Coronary artery (tissue), 2 donors: ENCODE results near the gene ZNF688.

Source experiments
- DNase-seq: peaks from one replicate; pipeline ENCODE4 v3.0.0-alpha.2; 2017; ENCODE audit warnings: low spot score
- H3K27ac ChIP-seq, 2 donors: fragments of 200-600 bp; sonication (generic); one replicate each; pipeline ENCODE4 v1.5.1; 2016 to 2019
- H3K4me3 ChIP-seq: fragments of 200-600 bp; sonication (generic); 2 replicates; pipeline ENCODE4 v1.5.1; 2016; ENCODE audit warnings: mild to moderate bottlenecking, moderate library complexity
- TF ChIP-seq, protein P1 (sequence below): fragments of 200-600 bp; sonication (generic); IDR thresholded peaks from one replicate; pipeline ENCODE4 v1.5.1; 2019; ENCODE audit warnings: antibody characterized with exemption

The ZNF688 gene

DNA sequence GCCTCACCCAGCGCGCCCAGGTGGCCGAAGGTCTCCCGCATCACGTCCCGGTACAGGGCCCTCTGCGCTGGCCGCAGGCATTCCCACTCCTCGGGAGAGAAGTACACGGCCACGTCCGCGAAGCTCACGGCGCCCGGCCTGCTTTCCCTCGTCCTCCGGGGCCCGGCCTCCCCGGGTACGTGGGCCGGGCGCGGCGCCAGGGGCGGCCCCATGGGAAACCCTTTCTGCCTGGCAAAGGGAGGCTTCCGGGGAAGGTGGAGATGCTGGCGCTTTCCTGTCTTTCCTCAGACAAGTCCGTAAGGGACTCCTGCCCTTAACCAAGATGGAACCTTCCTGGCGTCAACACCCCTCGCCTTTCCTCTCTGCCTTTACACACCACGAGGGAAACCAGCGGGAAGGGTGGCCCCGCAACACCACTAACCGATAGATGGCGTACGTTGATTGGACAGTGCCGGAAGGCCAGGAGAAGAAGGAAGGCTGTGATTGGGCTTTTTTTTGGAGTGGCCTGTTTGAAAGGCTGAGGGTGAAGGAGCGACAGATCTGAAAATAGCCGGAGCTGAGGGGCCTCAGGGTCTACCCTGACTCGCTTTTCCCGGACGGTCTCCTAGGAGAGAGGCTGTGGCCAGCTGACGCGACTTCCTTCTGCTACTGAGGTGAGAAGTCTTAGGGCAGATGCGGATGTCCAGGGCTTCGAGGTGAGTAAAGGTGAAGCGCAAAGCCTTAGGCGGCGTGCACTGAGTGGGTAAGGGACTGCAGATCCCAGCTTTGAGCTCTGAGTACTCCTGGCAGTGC, 14.1 kb upstream of the ZNF688 start, which contains the start of gene ZNF785:
ZNF785 (minus strand) TSS at position 298 of the 792 bp plus-strand sequence; CDS start at position 212, 86 bp downstream.
- TF ChIP-seq, protein P1, sequence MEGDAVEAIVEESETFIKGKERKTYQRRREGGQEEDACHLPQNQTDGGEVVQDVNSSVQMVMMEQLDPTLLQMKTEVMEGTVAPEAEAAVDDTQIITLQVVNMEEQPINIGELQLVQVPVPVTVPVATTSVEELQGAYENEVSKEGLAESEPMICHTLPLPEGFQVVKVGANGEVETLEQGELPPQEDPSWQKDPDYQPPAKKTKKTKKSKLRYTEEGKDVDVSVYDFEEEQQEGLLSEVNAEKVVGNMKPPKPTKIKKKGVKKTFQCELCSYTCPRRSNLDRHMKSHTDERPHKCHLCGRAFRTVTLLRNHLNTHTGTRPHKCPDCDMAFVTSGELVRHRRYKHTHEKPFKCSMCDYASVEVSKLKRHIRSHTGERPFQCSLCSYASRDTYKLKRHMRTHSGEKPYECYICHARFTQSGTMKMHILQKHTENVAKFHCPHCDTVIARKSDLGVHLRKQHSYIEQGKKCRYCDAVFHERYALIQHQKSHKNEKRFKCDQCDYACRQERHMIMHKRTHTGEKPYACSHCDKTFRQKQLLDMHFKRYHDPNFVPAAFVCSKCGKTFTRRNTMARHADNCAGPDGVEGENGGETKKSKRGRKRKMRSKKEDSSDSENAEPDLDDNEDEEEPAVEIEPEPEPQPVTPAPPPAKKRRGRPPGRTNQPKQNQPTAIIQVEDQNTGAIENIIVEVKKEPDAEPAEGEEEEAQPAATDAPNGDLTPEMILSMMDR: no peak
- peak within 1 kb of the TSS; percentile 87 for H3K4me3 ChIP-seq
- DNase-seq: peak; percentile 98

DNA sequence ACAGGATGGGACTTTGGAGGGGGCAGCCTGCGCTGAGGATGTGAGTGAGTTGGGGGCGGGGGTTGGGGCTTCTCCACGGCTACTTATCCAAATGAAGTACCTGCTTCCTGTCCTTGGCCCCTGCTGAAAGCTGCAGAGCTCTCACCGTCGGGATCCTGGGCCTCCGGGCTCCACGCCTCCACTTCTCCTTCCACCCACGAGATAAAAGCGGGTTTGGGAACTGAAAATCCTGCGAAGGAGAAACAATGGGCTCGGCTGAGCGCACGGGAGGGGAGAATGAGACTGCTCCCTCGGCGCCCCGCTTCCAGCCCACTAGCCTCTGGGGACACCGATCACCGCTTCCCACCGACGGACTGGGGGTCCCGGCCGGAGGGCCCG, 13.5 kb upstream of the ZNF688 start:
- Histone ChIP-seq H3K4me3 (peak overlapping the region; percentile 87), H3K27ac (peak overlapping the region; percentile 90 to 95)
- no peak for DNase-seq
- TF ChIP-seq, protein P1: no peak

More for the DNA sequence above, 14.1 kb upstream of the ZNF688 start, which contains the start of gene ZNF785:
- H3K27ac ChIP-seq: peak within 1 kb of the TSS; percentile 90 to 95

DNA sequence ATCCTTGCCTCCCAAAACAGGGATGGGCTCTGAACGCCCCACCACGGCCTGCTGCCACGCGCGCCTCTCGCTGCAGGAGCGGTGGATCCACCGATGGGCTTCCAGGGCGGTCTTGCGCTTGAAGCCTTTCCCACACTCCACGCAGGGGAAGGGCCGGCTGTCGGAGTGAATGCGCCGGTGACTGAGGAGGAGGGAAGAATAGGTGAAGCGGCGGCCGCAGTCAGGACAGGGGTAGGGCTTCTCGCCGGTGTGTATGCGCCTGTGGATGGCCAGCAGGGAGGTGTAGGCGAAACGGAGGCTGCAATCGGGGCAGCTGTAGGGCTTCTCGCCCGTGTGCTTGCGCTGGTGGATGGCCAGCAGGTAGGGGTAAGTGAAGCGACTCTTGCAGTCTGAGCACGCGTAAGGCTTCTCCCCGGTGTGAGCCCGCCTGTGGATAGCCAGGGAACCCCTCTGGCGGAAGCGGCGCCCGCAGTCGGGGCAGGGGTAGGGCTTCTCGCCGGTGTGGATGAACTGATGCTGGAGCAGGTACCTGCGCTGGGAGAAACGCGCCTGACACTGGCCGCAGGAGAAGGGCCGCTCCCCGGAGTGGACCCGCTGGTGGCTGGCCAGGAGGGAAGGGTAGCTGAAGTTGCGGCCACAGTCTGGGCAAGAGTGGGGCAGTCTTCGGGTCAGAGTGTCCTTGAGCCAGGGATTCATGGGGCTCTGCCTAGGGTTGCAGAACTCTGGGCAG, 11.3 kb upstream of the ZNF688 start:
- no peak overlapping the region for H3K27ac ChIP-seq
- H3K4me3 ChIP-seq: no peak overlapping the region
- no peak for DNase-seq
- TF ChIP-seq, protein P1: no peak

DNA sequence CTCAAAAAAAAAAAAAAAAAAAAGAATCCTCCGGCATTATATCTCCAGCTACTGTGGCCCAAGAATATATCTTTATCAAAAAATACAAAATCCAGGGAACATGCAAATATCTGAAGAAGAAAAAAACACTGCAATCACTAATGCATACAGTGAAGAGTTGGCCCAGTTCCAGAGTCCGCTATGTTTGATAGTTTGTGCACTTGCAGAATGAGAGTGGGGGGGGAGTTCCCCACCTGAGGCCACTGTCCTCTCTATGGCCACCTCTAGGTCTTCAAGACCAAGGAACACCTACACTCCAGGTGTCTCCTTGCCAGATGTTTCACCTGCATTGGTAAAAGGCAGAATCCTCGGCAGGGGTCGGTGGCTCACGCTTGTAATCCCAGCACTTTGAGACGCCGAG, 9.9 kb upstream of the ZNF688 start:
- TF ChIP-seq, protein P1: no peak

DNA sequence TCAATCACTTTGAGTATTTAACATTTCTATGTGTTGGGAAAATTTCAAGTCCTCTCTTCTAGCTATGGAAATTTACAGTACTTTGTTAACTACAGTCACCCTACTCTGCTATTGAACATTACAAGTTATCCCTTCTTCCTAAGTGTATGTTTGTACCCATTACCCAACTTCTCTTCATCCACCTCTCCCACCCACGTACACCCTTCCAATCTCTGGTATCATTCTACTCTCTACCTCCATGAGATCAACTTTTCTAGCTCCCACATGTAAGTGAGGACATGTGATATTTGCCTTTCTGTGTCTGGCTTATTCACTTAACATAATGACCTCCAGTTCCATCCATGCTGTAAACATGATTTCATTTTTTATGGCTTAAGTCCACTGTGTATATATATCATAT, 3.2 kb upstream of the ZNF688 start:
- H3K27ac ChIP-seq: no peak overlapping the region
- no peak for DNase-seq

More for the DNA sequence above, 9.9 kb upstream of the ZNF688 start:
- DNase-seq: no peak
- Histone ChIP-seq H3K27ac (no peak overlapping the region), H3K4me3 (no peak overlapping the region)

DNA sequence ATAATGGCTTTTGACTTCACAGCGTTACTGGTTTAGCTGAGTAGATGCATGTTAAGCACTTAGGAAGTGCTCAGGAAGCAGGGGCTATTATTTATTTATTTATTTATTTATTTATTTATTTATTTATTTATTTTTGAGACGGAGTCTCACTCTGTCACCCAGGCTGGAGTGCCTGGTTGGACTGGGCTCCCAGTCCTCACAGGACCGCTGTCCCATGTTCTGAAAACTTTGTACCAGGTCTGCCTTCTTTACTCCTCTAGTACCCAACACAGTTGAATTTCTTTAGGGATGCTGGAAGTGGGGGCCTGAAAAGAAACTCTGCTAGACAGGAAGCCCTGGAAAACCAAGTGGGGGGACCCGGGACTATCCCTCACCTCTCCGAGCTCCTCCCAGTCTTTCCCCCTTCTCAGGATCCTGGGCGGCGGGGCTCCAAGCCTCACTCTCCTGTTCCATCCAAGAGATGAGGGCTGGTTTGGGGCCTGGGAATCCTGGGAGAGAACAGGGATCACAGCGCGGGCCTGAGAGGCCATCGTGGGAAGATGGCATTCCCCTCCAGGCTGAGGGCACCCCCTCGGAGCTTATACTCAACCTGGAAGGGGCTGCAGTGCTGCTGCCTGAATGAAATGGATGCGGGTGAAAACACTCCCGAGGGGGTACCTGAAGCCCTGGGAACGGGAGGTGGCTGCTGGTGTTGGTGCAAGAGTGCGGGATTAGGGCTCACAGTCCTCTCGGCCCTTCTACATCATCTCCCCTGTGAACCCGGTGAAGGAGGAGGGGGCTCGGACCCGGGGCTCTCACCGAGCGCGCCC, 674 bp downstream of the ZNF688 start:
- no peak for DNase-seq
- peak overlapping the region; percentile 91 to 98 for H3K27ac ChIP-seq
- H3K4me3 ChIP-seq: peak overlapping the region; percentile 94
- TF ChIP-seq, protein P1: no peak

More for the DNA sequence above, 3.2 kb upstream of the ZNF688 start:
- TF ChIP-seq, protein P1: no peak
- no peak overlapping the region for H3K4me3 ChIP-seq
